ENCODE results near the gene SMC1B.

SMC1B gene

GRCh38 chr22:45458532-45458931, 45.1 kb upstream of the SMC1B start:
- ChIA-PET CTCF (no interaction called here), POLR2A (ENCODE audit: low non-redundant PET) (no interaction called here)
- no peak for TF ChIP-seq CTCF (conservative IDR thresholded peaks at IDR 0.05; ENCODE audit: low read depth)

GRCh38 chr22:45456811-45457210, 43.4 kb upstream of the SMC1B start:
- CTCF ChIA-PET, result interaction anchor here (0.6 kb wide), 1 partner anchor 83 kb away, joined by 3 read pairs; no protein-coding TSS in a partner anchor
- DNase-seq (ENCODE audit: low spot score), result no peak
- POLR2A ChIA-PET (ENCODE audit: low non-redundant PET), result no interaction called here

More at GRCh38 chr22:45458532-45458931, 45.1 kb upstream of the SMC1B start:
- DNase-seq (ENCODE audit: low spot score), result no peak
- no peak overlapping the region for H3K27ac ChIP-seq

GRCh38 chr22:45455621-45456020, 42.2 kb upstream of the SMC1B start:
- POLR2A ChIA-PET (ENCODE audit: low non-redundant PET), result no interaction called here
- TF ChIP-seq CTCF (conservative IDR thresholded peaks at IDR 0.05; ENCODE audit: low read depth), result no peak
- CTCF ChIA-PET, result no interaction called here
- no peak for DNase-seq (ENCODE audit: low spot score)
- no peak overlapping the region for H3K27ac ChIP-seq

More at GRCh38 chr22:45456811-45457210, 43.4 kb upstream of the SMC1B start:
- H3K27ac ChIP-seq, result no peak overlapping the region
- no peak for TF ChIP-seq CTCF (conservative IDR thresholded peaks at IDR 0.05; ENCODE audit: low read depth)

DNA sequence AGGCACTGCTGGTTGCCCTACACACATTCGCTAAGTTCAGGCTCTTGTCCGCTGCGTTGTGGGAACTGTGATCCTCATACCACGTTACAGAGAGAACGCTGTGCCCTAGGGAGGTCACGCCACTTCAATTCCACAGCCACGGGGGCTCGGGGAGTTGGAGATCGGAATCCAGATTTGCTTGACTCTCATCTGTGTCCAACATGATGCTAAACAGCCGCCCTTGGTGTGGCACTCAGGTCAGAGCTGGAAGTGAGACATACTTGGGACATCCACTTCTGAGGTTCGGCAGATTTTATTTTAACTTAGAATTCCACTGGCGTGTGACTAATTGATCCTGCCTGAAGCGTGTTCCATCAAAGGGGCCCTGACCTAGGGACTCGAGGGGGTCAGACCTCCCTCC, 41.8 kb upstream of the SMC1B start:
- TF ChIP-seq CTCF (conservative IDR thresholded peaks at IDR 0.05; ENCODE audit: low read depth), result no peak
- DNase-seq (ENCODE audit: low spot score), result no peak
- ChIA-PET POLR2A (ENCODE audit: low non-redundant PET) (no interaction called here), CTCF (no interaction called here)
- H3K27ac ChIP-seq, result no peak overlapping the region

GRCh38 chr22:45454275-45454674, 40.9 kb upstream of the SMC1B start:
- CTCF ChIA-PET, result no interaction called here
- TF ChIP-seq CTCF (conservative IDR thresholded peaks at IDR 0.05; ENCODE audit: low read depth), result no peak
- H3K27ac ChIP-seq, result no peak overlapping the region
- DNase-seq (ENCODE audit: low spot score), result no peak
- POLR2A ChIA-PET (ENCODE audit: low non-redundant PET), result no interaction called here

- no peak for DNase-seq (ENCODE audit: low spot score)
- POLR2A ChIA-PET (ENCODE audit: low non-redundant PET), result no interaction called here
- no peak for TF ChIP-seq CTCF (conservative IDR thresholded peaks at IDR 0.05; ENCODE audit: low read depth)
- H3K27ac ChIP-seq, result no peak overlapping the region
- CTCF ChIA-PET, result no interaction called here
Measured at GRCh38 chr22:45453764-45454163, 40.4 kb upstream of the SMC1B start.

Data from RWPE1 (cell line).